Spleen (tissue), 11 donors: ENCODE measurements around the gene LSM14B. TPM values are rescaled to one million over a fixed set of nuclear protein-coding genes. Genes with fewer than 3 reads are reported as not detected.

Source experiments
- DNase-seq: peaks from one replicate; pipeline ENCODE4 v3.0.0-alpha.2; 2020
- H3K27ac ChIP-seq, 8 donors: fragments of 200-600 bp; sonication (generic) in 7 of 8; 1 replicate in 4 of 8; 2 replicates in 4 of 8; pipeline versions ENCODE4 v1.5.0 to v1.8.0; 2016 to 2021; ENCODE audit warnings: inconsistent platforms in 4 of 8, mild to moderate bottlenecking in 4 of 8, moderate library complexity in 1 of 8
- H3K27me3 ChIP-seq, 7 donors: fragments of 200-600 bp; sonication (generic) in 6 of 7; replicated peaks in 1 of 7; 1 replicate in 4 of 7; 2 replicates in 3 of 7; pipeline versions ENCODE4 v1.5.0 to v1.8.0; 2016 to 2021; ENCODE audit warnings: inconsistent platforms in 3 of 7, mild to moderate bottlenecking in 1 of 7
- H3K36me3 ChIP-seq, 6 donors: fragments of 200-600 bp; sonication (generic) in 5 of 6; 1 replicate in 4 of 6; 2 replicates in 2 of 6; pipeline versions ENCODE4 v1.5.0 to v1.8.0; 2016 to 2021; ENCODE audit warnings: inconsistent platforms in 2 of 6
- H3K4me1 ChIP-seq, 6 donors: fragments of 200-600 bp; sonication (generic) in 5 of 6; 1 replicate in 3 of 6; 2 replicates in 3 of 6; pipeline versions ENCODE4 v1.5.0 to v1.8.0; 2016 to 2021; ENCODE audit warnings: inconsistent platforms in 3 of 6
- H3K4me3 ChIP-seq, 8 donors: fragments of 200-600 bp; sonication (generic) in 7 of 8; 1 replicate in 4 of 8; 2 replicates in 4 of 8; pipeline versions ENCODE4 v1.5.0 to v1.8.0; 2016 to 2021; ENCODE audit warnings: inconsistent platforms in 4 of 8, mild to moderate bottlenecking in 4 of 8, moderate library complexity in 2 of 8
- H3K9me3 ChIP-seq, 8 donors: fragments of 200-600 bp; sonication (generic) in 7 of 8; 1 replicate in 4 of 8; 2 replicates in 4 of 8; pipeline versions ENCODE4 v1.5.0 to v1.8.0; 2016 to 2021; ENCODE audit warnings: inconsistent platforms in 4 of 8
- CTCF ChIP-seq, 11 experiments: fragments of 200-600 bp in 7 of 11; fragments of 450-650 bp in 4 of 11; sonication (generic) in 4 of 11; IDR thresholded peaks in 8 of 11; conservative IDR thresholded peaks in 3 of 11; 1 replicate in 7 of 11; 2 replicates in 4 of 11; pipeline versions ENCODE4 v1.4.0 to v1.8.0; 2016 to 2021; ENCODE audit warnings: antibody characterized with exemption in 11 of 11, inconsistent platforms in 4 of 11, mild to moderate bottlenecking in 1 of 11
- POLR2A ChIP-seq, 3 donors: fragments of 450-650 bp; IDR thresholded peaks; one replicate each; pipeline ENCODE4 v1.5.1; 2017; ENCODE audit warnings: antibody characterized with exemption in 3 of 3, mild to moderate bottlenecking in 1 of 3
- POLR2AphosphoS5 ChIP-seq, 3 donors: sonication (generic); formaldehyde crosslinking; IDR thresholded peaks; one replicate each; pipeline ENCODE4 v1.5.1; 2017; ENCODE audit warnings: antibody characterized with exemption in 3 of 3
- WGBS, 5 donors: extraction: QIAGEN DNeasy Blood & Tissue Kit in 3 of 5; methylation state at CpG; one replicate each; pipeline versions ENCODE4 v1.1.5 to v1.1.7; 2013 to 2018; 5-methylcytosine and 5-hydroxymethylcytosine counted together
- intact Hi-C: fragments of 100-400 bp; cut with DNase I; formaldehyde crosslinking; loops from one replicate; pipeline ENCODE4 v1.15.0; 2023; ENCODE audit warnings: low total_unique reads
- polyA plus RNA-seq, 3 donors: library from polyadenylated mRNA; stranded (reverse); fragments of 200-250 nt; gene quantifications; one replicate each; pipeline ENCODE4 v1.2.1, GENCODE V29; 2013
- total RNA-seq, 7 donors: library from RNA; depleted of rRNA in 3 of 7; stranded (reverse); fragments of >200 nt in 3 of 7; fragmentation: NEBNext Ultra II Directional in 4 of 7; extraction: Animal tissue kit (Norgen Biotek cat#: 25700) in 4 of 7; gene quantifications; one replicate each; pipeline versions ENCODE4 v1.1.0 to v1.2.1, GENCODE V29; 2016 to 2021
- donor health status: healthy with polysubstance abuse.
- donor health status: DM: no; HTN: no; CAD: no; lungs with moderate emphysema.
- donor health status: DM: no; HTN: no; CAD: no.
- donor health status: Bipolar disorder and iron deficiency.
- donor health status: healthy.
- donor health status: DM: no; HTN: no; CAD: no.
- donor health status: DM: yes; HTN: yes; CAD: no.

LSM14B gene
- total and polyA plus RNA-seq, 10 donors, result 14.0 to 37.6 (median 26.0) TPM

- H3K36me3 ChIP-seq, result peaks cover 0 to 3% (median 0%) of the 10 kb centered on the region in 6 donors
- peaks cover 2 to 100% (median 83%) of the 10 kb centered on the region in 8 donors for H3K9me3 ChIP-seq
- WGBS, 5 donors, result 68 to 85% (median 78%) methylated on average over 21 of the region's 21 CpGs
- intact Hi-C loops, result no loop called here
- H3K4me1 ChIP-seq, result peaks cover 0 to 3% (median 0%) of the 10 kb centered on the region in 6 donors
- H3K4me3 ChIP-seq, result no peak overlapping the region
- TF ChIP-seq POLR2AphosphoS5 (IDR thresholded peaks at IDR 0.05) (no peak), CTCF (IDR thresholded peaks at IDR 0.05 in 8 of 11, conservative IDR thresholded peaks at IDR 0.05 in 3 of 11) (no peak), POLR2A (IDR thresholded peaks at IDR 0.05) (no peak)
- H3K27me3 ChIP-seq, result peaks cover 0 to 29% (median 0%) of the 10 kb centered on the region in 7 donors
- DNase-seq, result no peak
- H3K27ac ChIP-seq, result no peak overlapping the region
These were observed 18.6 kb upstream of the LSM14B start for GRCh38 chr20:62103508-62104233.

GRCh38 chr20:62104234-62104789 lies 18.0 kb upstream of the LSM14B start:
- Histone ChIP-seq H3K27ac (no peak overlapping the region), H3K36me3 (peaks cover 0 to 3% (median 0%) of the 10 kb centered on the region in 6 donors), H3K4me3 (no peak overlapping the region), H3K9me3 (peaks cover 3 to 100% (median 89%) of the 10 kb centered on the region in 8 donors), H3K4me1 (peaks cover 0 to 3% (median 0%) of the 10 kb centered on the region in 6 donors), H3K27me3 (peaks cover 0 to 29% (median 0%) of the 10 kb centered on the region in 7 donors)
- DNase-seq, result no peak
- TF ChIP-seq POLR2AphosphoS5 (IDR thresholded peaks at IDR 0.05), result no peak
- no peak for TF ChIP-seq POLR2A (IDR thresholded peaks at IDR 0.05)
- no peak for TF ChIP-seq CTCF (IDR thresholded peaks at IDR 0.05 in 8 of 11, conservative IDR thresholded peaks at IDR 0.05 in 3 of 11)
- intact Hi-C loops, result no loop called here
- WGBS, 5 donors, result 32 to 50% (median 42%) methylated on average over 15 of the region's 15 CpGs

DNA sequence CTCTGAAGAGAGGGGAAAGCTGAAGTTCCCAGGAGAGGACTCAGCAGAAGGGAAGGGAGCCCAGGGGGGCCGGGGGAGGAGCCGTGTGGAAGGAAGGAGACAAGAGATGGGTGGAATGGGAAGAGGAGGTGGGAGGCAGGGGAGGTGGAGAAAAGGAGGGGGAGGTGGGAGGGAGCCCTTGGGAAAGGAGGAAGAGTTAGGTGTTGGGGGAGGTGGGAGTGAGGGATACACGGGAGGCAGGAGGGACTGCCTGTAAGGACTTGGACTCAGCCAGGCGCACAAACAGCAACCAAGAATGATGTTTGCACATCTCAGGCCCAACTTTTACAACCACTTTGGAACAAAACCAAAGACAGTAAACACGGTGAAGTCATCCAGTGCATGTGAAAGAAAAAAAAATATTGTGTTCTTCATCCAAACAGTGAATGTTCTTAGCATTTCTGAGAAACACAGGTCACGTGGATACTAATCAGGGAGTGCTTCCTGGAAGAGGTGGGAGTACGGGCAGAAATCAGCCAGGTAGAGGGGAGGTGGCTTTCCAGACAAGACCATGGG lies 17.4 kb upstream of the LSM14B start:
- peaks cover 0 to 3% (median 0%) of the 10 kb centered on the region in 6 donors for H3K4me1 ChIP-seq
- intact Hi-C loops, result no loop called here
- H3K36me3 ChIP-seq, result peaks cover 0 to 3% (median 0%) of the 10 kb centered on the region in 6 donors
- TF ChIP-seq CTCF (IDR thresholded peaks at IDR 0.05 in 8 of 11, conservative IDR thresholded peaks at IDR 0.05 in 3 of 11) (no peak), POLR2A (IDR thresholded peaks at IDR 0.05) (no peak), POLR2AphosphoS5 (IDR thresholded peaks at IDR 0.05) (no peak)
- no peak overlapping the region for H3K4me3 ChIP-seq
- 40 to 51% (median 50%) methylated on average over 7 of the region's 7 CpGs for WGBS, 5 donors
- no peak for DNase-seq
- H3K27me3 ChIP-seq, result peaks cover 0 to 29% (median 0%) of the 10 kb centered on the region in 7 donors
- peaks cover 6 to 100% (median 93%) of the 10 kb centered on the region in 8 donors for H3K9me3 ChIP-seq
- no peak overlapping the region for H3K27ac ChIP-seq

DNA sequence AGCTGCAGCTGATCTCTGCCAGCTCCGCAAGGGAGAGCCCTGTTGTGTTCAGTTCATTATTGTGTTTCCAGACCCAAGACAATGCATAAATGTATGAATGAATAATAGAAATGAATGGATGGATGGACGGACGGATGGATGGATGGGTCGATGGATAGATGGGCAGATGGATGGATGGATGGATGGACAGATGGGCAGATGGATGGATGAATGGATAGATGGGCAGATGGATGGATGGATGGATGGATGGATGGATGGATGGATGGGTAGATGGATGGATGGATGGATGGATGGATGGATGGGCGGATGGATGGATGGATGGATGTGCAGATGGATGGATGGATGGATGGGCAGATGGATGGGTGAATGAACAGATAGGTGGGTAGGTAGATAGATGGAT lies 16.7 kb upstream of the LSM14B start:
- no peak overlapping the region for H3K27ac ChIP-seq
- peaks cover 0 to 3% (median 0%) of the 10 kb centered on the region in 6 donors for H3K36me3 ChIP-seq
- H3K9me3 ChIP-seq, result peaks cover 6 to 100% (median 93%) of the 10 kb centered on the region in 8 donors
- no peak for DNase-seq
- TF ChIP-seq POLR2A (IDR thresholded peaks at IDR 0.05) (no peak), POLR2AphosphoS5 (IDR thresholded peaks at IDR 0.05) (no peak), CTCF (IDR thresholded peaks at IDR 0.05 in 8 of 11, conservative IDR thresholded peaks at IDR 0.05 in 3 of 11) (no peak)
- WGBS, 5 donors, result 89 to 99% (median 92%) methylated on average over 5 of the region's 5 CpGs
- H3K4me3 ChIP-seq, result no peak overlapping the region
- peaks cover 0 to 29% (median 0%) of the 10 kb centered on the region in 7 donors for H3K27me3 ChIP-seq
- peaks cover 0 to 3% (median 0%) of the 10 kb centered on the region in 6 donors for H3K4me1 ChIP-seq
- intact Hi-C loops, result no loop called here
